ENCODE data around the gene CCDC110.

Gene CCDC110

GRCh38 chr4:185425647-185426352 is 45.7 kb downstream of the CCDC110 start, which contains the start of gene UFSP2:
Gene UFSP2, minus strand, starts transcription at chr4:185425964. Its CDS starts 96 bp downstream, at chr4:185425868.
- H3K27ac ChIP-seq, result peak within 1 kb of the TSS; percentile 88 to 100 (median 99)
- peak within 1 kb of the TSS; percentile 52 to 92 (median 79) for H3K4me3 ChIP-seq

GRCh38 chr4:185424905-185425646 is 46.5 kb downstream of the CCDC110 start:
- H3K4me3 ChIP-seq, result peak overlapping the region; percentile 52 to 92 (median 79)
- H3K27ac ChIP-seq, result peak overlapping the region; percentile 88 to 100 (median 99)

- no peak overlapping the region for H3K4me3 ChIP-seq
- H3K27ac ChIP-seq, result no peak overlapping the region
These were observed 50.0 kb downstream of the CCDC110 start for GRCh38 chr4:185421366-185422124.

- Histone ChIP-seq H3K4me3 (no peak overlapping the region), H3K27ac (no peak overlapping the region)
These were observed 54.6 kb downstream of the CCDC110 start for GRCh38 chr4:185416955-185417354.

GRCh38 chr4:185412412-185412811 is 59.1 kb downstream of the CCDC110 start:
- Histone ChIP-seq H3K27ac (no peak overlapping the region), H3K4me3 (no peak overlapping the region)

GRCh38 chr4:185411849-185412248 is 59.7 kb downstream of the CCDC110 start:
- Histone ChIP-seq H3K27ac (no peak overlapping the region), H3K4me3 (no peak overlapping the region)

- H3K4me3 ChIP-seq, result no peak overlapping the region
- no peak overlapping the region for H3K27ac ChIP-seq
These were observed 63.1 kb downstream of the CCDC110 start for GRCh38 chr4:185408432-185408831.

- Histone ChIP-seq H3K27ac (no peak overlapping the region), H3K4me3 (no peak overlapping the region)
These were observed 66.1 kb downstream of the CCDC110 start for GRCh38 chr4:185405296-185405999.

GRCh38 chr4:185404031-185404430 is 67.5 kb downstream of the CCDC110 start:
- Histone ChIP-seq H3K27ac (no peak overlapping the region), H3K4me3 (no peak overlapping the region)

- no peak overlapping the region for H3K4me3 ChIP-seq
- peak overlapping the region in 4 of 21 experiments; percentile 11 to 47 (median 26) for H3K27ac ChIP-seq
These were observed 72.1 kb downstream of the CCDC110 start for GRCh38 chr4:185399466-185399865.

- no peak overlapping the region for H3K4me3 ChIP-seq
These were observed 72.9 kb downstream of the CCDC110 start for GRCh38 chr4:185398618-185399017.

GRCh38 chr4:185396724-185397385 is 74.7 kb downstream of the CCDC110 start, which contains the start of gene ANKRD37:
Gene ANKRD37, plus strand, starts transcription at chr4:185396841. Its CDS starts 83 bp downstream, at chr4:185396924.
- peak within 1 kb of the TSS; percentile 92 to 100 (median 98) for H3K27ac ChIP-seq

More at GRCh38 chr4:185398618-185399017, 72.9 kb downstream of the CCDC110 start:
- H3K27ac ChIP-seq, result peak overlapping the region in 4 of 21 experiments; percentile 11 to 55 (median 33)

GRCh38 chr4:185395956-185396723 is 75.4 kb downstream of the CCDC110 start:
- Histone ChIP-seq H3K27ac (peak overlapping the region; percentile 92 to 100 (median 98)), H3K4me3 (peak overlapping the region; percentile 59 to 75 (median 70))

More at GRCh38 chr4:185396724-185397385, 74.7 kb downstream of the CCDC110 start, which contains the start of gene ANKRD37:
- H3K4me3 ChIP-seq, result peak within 1 kb of the TSS; percentile 59 to 75 (median 70)

GRCh38 chr4:185395238-185395955 is 76.1 kb downstream of the CCDC110 start, which contains the start of gene LRP2BP:
Gene LRP2BP, minus strand, starts transcription at chr4:185395924. Its CDS starts 17,738 bp downstream, at chr4:185378186.
- peak within 1 kb of the TSS; percentile 92 to 100 (median 98) for H3K27ac ChIP-seq
- peak within 1 kb of the TSS; percentile 59 to 75 (median 70) for H3K4me3 ChIP-seq
